ENCODE results near the gene RPLP2.

RPLP2 gene

GRCh38 chr11:827146-827896, 17.6 kb downstream of the RPLP2 start:
- Histone ChIP-seq H3K4me3 (ENCODE audit: low read depth, low read length) (peak overlapping the region; percentile 28), H3K9me3 (ENCODE audit: control insufficient read depth, insufficient read depth, low read depth, low read length) (no peaks in the 10 kb centered on the region), H3K27ac (ENCODE audit: extremely low read depth, low read depth, low read length) (no peak overlapping the region), H3K36me3 (ENCODE audit: control insufficient read depth in 2 of 2, insufficient read depth in 1 of 2, low read length in 2 of 2) (peaks cover 0 to 33% of the 10 kb centered on the region in 2 experiments; a peak in 2 of 3 replicates), H3K4me1 (ENCODE audit: control insufficient read depth, insufficient read depth, low read length) (no peaks in the 10 kb centered on the region)
- CTCF ChIA-PET = interaction anchor here (0.7 to 1.0 kb wide), 3 partner anchors 10 to 461 kb away, joined by 3 to 4 read pairs (median 3); no protein-coding TSS in a partner anchor
- POLR2A ChIA-PET = interaction anchor here (1.0 to 15.0 kb wide), 4 partner anchors 9 to 37 kb away, joined by 3 to 202 read pairs (median 38); partner anchors contain the start of genes CEND1, PNPLA2, POLR2L and TSPAN4
- TF ChIP-seq ZNF777 (tag by site-specific recombination; IDR thresholded peaks at IDR 0.05; ENCODE audit: borderline replicate concordance) (0 out of 2 replicates have a peak, but pooled peaks have one; percentile 26), ZNF354C (tag by site-specific recombination; IDR thresholded peaks at IDR 0.05; ENCODE audit: borderline replicate concordance, low read depth) (no peak), FEZF1 (tag by site-specific recombination; IDR thresholded peaks at IDR 0.05) (no peak), ZNF518A (tag by site-specific recombination; conservative IDR thresholded peaks at IDR 0.05; ENCODE audit: low read depth) (no peak), ELK4 (IDR thresholded peaks at IDR 0.05; ENCODE audit: borderline replicate concordance, low read depth, low read length) (no peak), ZNF560 (tag by site-specific recombination; IDR thresholded peaks at IDR 0.05; ENCODE audit: borderline replicate concordance) (no peak), ZNF785 (tag by site-specific recombination; IDR thresholded peaks at IDR 0.05) (no peak), SCRT2 (tag by site-specific recombination; IDR thresholded peaks at IDR 0.05) (peak; percentile 58), ZNF366 (tag by site-specific recombination; conservative IDR thresholded peaks at IDR 0.05) (0 out of 2 replicates have a peak, but pooled peaks have one; percentile 37), IKZF3 (tag by site-specific recombination; IDR thresholded peaks at IDR 0.05) (no peak), ZNF175 (tag by site-specific recombination; IDR thresholded peaks at IDR 0.05) (no peak), ZNF398 (tag by site-specific recombination; IDR thresholded peaks at IDR 0.05) (peak; percentile 93), BCL11A (tag by site-specific recombination; IDR thresholded peaks at IDR 0.05; ENCODE audit: low read depth) (no peak), ZNF335 (tag by site-specific recombination; conservative IDR thresholded peaks at IDR 0.05) (peak; percentile 86), ZBTB49 (tag by site-specific recombination; IDR thresholded peaks at IDR 0.05; ENCODE audit: low read depth) (no peak), ZNF561 (tag by site-specific recombination; IDR thresholded peaks at IDR 0.05; ENCODE audit: borderline replicate concordance) (peak; percentile 77; the same call in 1 of the 2 replicates), ZNF843 (tag by site-specific recombination; IDR thresholded peaks at IDR 0.05) (no peak), WT1 (tag by site-specific recombination; IDR thresholded peaks at IDR 0.05) (0 out of 2 replicates have a peak, but pooled peaks have one; percentile 14), KLF16 (tag by site-specific recombination; IDR thresholded peaks at IDR 0.05) (no peak), ZBTB26 (tag by site-specific recombination; optimal IDR thresholded peaks at IDR 0.05) (peak; percentile 51), KLF17 (tag by site-specific recombination; IDR thresholded peaks at IDR 0.05) (peak; percentile 61)

Data from HEK293 (cell line).